Neural cell (in vitro differentiated cells): ENCODE data around the gene PPIG.

ENCODE experiments used
- EZH2 ChIP-seq: fragments of 200-600, 300-800 bp; shearing (Covaris generic), sonication (generic); IDR thresholded peaks from 2 replicates; pipeline ENCODE4 v1.6.1; 2014; ENCODE audit warnings: antibody characterized with exemption, low read length, borderline replicate concordance, mild to moderate bottlenecking; ENCODE audit not compliant: insufficient read depth, poor library complexity, severe bottlenecking
- POLR2AphosphoS5 ChIP-seq: IDR thresholded peaks from 2 replicates; pipeline ENCODE4 v1.6.1; 2012
- RAD21 ChIP-seq: fragments of 450-650 bp; conservative IDR thresholded peaks from 2 replicates; pipeline ENCODE4 v1.6.1; 2014; ENCODE audit warnings: antibody characterized with exemption, mild to moderate bottlenecking, moderate library complexity
- TF ChIP-seq, protein P1 (sequence below): fragments of 450-650 bp; IDR thresholded peaks from 2 replicates; pipeline ENCODE4 v1.5.1; 2014; ENCODE audit warnings: antibody characterized with exemption, mild to moderate bottlenecking, moderate library complexity; ENCODE audit not compliant: poor library complexity, severe bottlenecking

DNA sequence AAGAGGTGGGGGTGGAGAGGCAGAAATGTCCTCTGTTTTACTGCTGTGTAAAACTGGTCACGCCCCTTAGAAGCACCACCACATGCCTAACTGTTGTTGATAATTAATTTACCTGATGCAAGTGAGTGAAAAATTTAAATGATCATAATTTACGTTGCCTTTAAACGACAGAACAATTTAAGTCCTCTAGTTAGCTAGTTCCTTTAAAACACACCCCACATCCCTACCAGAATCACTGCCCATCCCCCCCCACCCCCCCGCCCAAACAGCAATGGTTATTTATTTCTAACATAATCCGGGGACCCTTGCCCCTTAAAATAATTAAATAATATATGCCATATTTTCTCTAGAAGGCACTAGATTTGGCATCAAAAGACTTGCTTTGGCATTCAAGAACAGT, 633 bp upstream of the PPIG start:
- TF ChIP-seq EZH2 (no peak), POLR2AphosphoS5 (no peak), RAD21 (no peak)
- TF ChIP-seq, protein P1, sequence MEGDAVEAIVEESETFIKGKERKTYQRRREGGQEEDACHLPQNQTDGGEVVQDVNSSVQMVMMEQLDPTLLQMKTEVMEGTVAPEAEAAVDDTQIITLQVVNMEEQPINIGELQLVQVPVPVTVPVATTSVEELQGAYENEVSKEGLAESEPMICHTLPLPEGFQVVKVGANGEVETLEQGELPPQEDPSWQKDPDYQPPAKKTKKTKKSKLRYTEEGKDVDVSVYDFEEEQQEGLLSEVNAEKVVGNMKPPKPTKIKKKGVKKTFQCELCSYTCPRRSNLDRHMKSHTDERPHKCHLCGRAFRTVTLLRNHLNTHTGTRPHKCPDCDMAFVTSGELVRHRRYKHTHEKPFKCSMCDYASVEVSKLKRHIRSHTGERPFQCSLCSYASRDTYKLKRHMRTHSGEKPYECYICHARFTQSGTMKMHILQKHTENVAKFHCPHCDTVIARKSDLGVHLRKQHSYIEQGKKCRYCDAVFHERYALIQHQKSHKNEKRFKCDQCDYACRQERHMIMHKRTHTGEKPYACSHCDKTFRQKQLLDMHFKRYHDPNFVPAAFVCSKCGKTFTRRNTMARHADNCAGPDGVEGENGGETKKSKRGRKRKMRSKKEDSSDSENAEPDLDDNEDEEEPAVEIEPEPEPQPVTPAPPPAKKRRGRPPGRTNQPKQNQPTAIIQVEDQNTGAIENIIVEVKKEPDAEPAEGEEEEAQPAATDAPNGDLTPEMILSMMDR, result no peak
